HEK293T (cell line): ENCODE measurements around the gene FCN1.

Experiments
- CTBP1 ChIP-seq: fragments of 450-650 bp; IDR thresholded peaks from 2 replicates; pipeline ENCODE4 v1.6.1; 2016; ENCODE audit warnings: borderline replicate concordance
- ELF4 ChIP-seq: fragments of 450-650 bp; IDR thresholded peaks from 2 replicates; pipeline ENCODE4 v1.6.1; 2017; ENCODE audit warnings: antibody characterized with exemption
- FOXM1 ChIP-seq: fragments of 450-650 bp; IDR thresholded peaks from 2 replicates; pipeline ENCODE4 v1.6.1; 2017; ENCODE audit warnings: mild to moderate bottlenecking, borderline replicate concordance
- SUZ12 ChIP-seq: fragments of 450-650 bp; IDR thresholded peaks from 2 replicates; pipeline ENCODE4 v1.6.1; 2016; ENCODE audit warnings: mild to moderate bottlenecking
- ZNF384 ChIP-seq: fragments of 450-650 bp; IDR thresholded peaks from 2 replicates; pipeline ENCODE4 v1.6.1; 2016

DNA sequence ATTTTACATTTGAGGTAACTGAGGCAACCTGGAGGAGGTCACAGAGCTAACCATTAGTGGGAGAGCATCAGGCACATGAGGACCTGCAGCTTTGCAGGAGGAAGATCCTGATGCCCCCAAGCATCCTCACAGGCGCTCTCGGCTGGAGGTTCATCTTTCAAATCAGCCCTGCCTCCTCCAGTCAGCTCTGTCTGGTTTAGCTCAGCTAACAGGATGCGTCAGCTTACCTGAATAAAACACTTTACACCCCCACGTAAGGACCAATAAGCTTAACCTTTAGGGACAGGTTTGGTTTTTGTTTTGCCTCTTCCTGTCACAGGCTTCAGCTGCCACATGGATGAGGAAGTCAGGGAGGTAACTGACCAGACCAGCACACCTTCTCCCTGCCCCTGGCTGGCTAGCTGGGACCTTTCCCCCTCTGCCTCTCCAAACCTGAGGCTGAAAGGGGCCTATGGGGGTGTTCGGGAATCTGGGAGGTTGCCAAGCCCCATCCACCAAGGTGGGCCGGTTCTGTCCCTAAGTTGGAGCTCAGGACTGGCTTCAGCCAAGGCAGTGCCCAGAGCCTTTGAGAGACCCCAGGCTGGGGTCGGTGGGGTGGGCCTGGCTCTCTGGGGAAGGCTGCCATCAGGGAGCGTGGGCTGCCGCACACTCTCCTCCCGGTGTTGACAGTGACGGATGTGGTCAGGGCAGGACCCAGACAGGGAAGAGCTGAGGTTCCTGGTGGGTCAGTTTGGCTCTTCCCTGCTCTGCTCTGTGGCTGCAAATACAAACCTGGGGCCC is 20.0 kb upstream of the FCN1 start:
- TF ChIP-seq ELF4 (no peak), SUZ12 (no peak), ZNF384 (no peak), FOXM1 (no peak), CTBP1 (no peak)
